Heart right ventricle (tissue), 16 donors: ENCODE measurements around the gene STXBP3. TPM values are rescaled to one million over a fixed set of nuclear protein-coding genes. Genes with fewer than 3 reads are reported as not detected.
A peak's percentile ranks its signal among the peaks of the same experiment; 100 is the strongest.

Experiments
- ATAC-seq, 8 donors: fragments of 200-7000 bp; cut with Tn5 transposase; one replicate each; pipeline ENCODE4 v1.9.1; 2020; ENCODE audit warnings: mild to moderate bottlenecking in 8 of 8, moderate library complexity in 8 of 8, moderate number of reproducible peaks in 1 of 8
- DNase-seq, 2 donors: peaks; one replicate each; pipeline ENCODE4 v3.0.0-alpha.2; 2020
- H3K27ac ChIP-seq, 10 donors: fragments of 200-600 bp; sonication (generic) in 2 of 10; one replicate each; pipeline versions ENCODE4 v1.5.0 to v1.8.0; 2020 to 2022; ENCODE audit warnings: mild to moderate bottlenecking in 3 of 10
- H3K27me3 ChIP-seq, 7 donors: fragments of 200-600 bp; one replicate each; pipeline ENCODE4 v1.8.0; 2021 to 2022; ENCODE audit warnings: mild to moderate bottlenecking in 2 of 7
- H3K36me3 ChIP-seq, 9 donors: fragments of 200-600 bp; sonication (generic) in 1 of 9; one replicate each; pipeline versions ENCODE4 v1.5.0 to v1.8.0; 2020 to 2022; ENCODE audit warnings: mild to moderate bottlenecking in 2 of 9
- H3K4me1 ChIP-seq, 9 donors: fragments of 200-600 bp; sonication (generic) in 1 of 9; one replicate each; pipeline versions ENCODE4 v1.5.0 to v1.8.0; 2020 to 2022; ENCODE audit warnings: mild to moderate bottlenecking in 4 of 9
- H3K4me3 ChIP-seq, 10 donors: fragments of 200-600 bp; sonication (generic) in 2 of 10; one replicate each; pipeline versions ENCODE4 v1.5.0 to v1.8.0; 2020 to 2022; ENCODE audit warnings: mild to moderate bottlenecking in 7 of 10, moderate library complexity in 2 of 10
- H3K9me3 ChIP-seq, 11 donors: fragments of 200-600 bp in 10 of 11; sonication (generic) in 2 of 11; one replicate each; pipeline versions ENCODE4 v1.5.0 to v1.8.0; 2013 to 2022; ENCODE audit warnings: mild to moderate bottlenecking in 2 of 11, control low read depth in 1 of 11, moderate library complexity in 1 of 11
- WGBS, 2 donors: extraction: QIAGEN DNeasy Blood & Tissue Kit; methylation state at CpG; one replicate each; pipeline ENCODE4 v1.1.7; 2013; ENCODE audit warnings: inconsistent platforms in 1 of 2; 5-methylcytosine and 5-hydroxymethylcytosine counted together
- intact Hi-C, 10 donors: fragments of 100-400 bp; cut with DNase I; formaldehyde crosslinking; loops; one replicate each; pipeline versions ENCODE4 v1.11.1 to v1.14.2; 2022
- polyA plus RNA-seq, 2 donors: library from polyadenylated mRNA; stranded (reverse); fragments of 200-250 nt; gene quantifications; one replicate each; pipeline ENCODE4 v1.2.3, GENCODE V29; 2013
- total RNA-seq, 10 donors: library from RNA; stranded (reverse); fragmentation: NEBNext Ultra II Directional in 3 of 10; extraction: Animal tissue kit (Norgen Biotek cat#: 25700) in 3 of 10; gene quantifications; one replicate each; pipeline versions ENCODE4 v1.2.1 to v1.2.4, GENCODE V29; 2021 to 2023
- TF ChIP-seq, protein P1 (sequence below), 9 donors: fragments of 200-600 bp; sonication (generic) in 2 of 9; IDR thresholded peaks; one replicate each; pipeline versions ENCODE4 v1.5.0 to v1.8.0; 2021 to 2022; ENCODE audit warnings: antibody characterized with exemption in 9 of 9, mild to moderate bottlenecking in 5 of 9, moderate library complexity in 1 of 9
- donor health status: Arrhythmogenic right ventricular cardiomyopathy.
- donor health status: ischemic (EF 13 %, LVEDD 7.1; RV severe dilation, severe dysfunction).
- donor health status: healthy with polysubstance abuse.
- donor health status: DM: no; HTN: yes; CAD: no.
- donor health status: DM: no; HTN: no; CAD: no.
- donor health status: ischemic (EF 25% LVEDD 6.9; RV normal size, moderate dysfunction).
- donor health status: ischemic (EF 25% LVEDD 5.7; RV mildly dilated, moderate dysfunction).
- donor health status: healthy.
- donor health status: DM: yes; HTN: yes; CAD: no.
- donor health status: Ischemic cardiomyopathy.
- donor health status: ischemic (EF 35%, LVEDD 5.7; RV mildly dilated, moderate dysfunction).
- donor health status: nonischemic (EF 11% LVEDD 7.7; RV severe dilation, severe dysfunction).
- donor health status: DM: yes; HTN: yes; CAD: no.
- donor health status: PGD.
- donor health status: ischemic (EF 29% LVEDD 5.4; RV normal size, mild dysfunction).
- donor health status: nonischemic (EF 23%, LVEDD 6.1; RV moderate dilation, normal function).

Gene STXBP3
- total and polyA plus RNA-seq, 12 donors: 18.1 to 34.5 (median 22.9) TPM

DNA sequence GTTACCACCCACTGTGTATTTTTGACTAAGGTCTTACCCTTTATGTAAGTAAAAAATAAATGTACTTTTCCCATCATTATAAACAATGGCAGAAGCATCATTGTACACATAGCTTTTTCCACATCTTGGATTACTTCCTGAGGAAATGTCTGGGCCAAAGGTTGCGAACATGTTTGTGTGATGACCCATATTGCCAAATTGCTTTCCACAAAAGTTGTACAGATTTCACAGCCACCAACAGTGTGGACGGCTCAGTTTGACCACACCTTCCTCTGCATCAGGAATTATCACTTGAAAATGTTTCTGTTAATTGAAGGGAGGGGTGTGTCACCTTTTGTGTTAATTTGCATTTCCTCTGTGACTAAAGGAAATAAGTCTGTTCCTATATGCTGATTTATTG lies 84.8 kb downstream of the STXBP3 start:
- TF ChIP-seq, protein P1, sequence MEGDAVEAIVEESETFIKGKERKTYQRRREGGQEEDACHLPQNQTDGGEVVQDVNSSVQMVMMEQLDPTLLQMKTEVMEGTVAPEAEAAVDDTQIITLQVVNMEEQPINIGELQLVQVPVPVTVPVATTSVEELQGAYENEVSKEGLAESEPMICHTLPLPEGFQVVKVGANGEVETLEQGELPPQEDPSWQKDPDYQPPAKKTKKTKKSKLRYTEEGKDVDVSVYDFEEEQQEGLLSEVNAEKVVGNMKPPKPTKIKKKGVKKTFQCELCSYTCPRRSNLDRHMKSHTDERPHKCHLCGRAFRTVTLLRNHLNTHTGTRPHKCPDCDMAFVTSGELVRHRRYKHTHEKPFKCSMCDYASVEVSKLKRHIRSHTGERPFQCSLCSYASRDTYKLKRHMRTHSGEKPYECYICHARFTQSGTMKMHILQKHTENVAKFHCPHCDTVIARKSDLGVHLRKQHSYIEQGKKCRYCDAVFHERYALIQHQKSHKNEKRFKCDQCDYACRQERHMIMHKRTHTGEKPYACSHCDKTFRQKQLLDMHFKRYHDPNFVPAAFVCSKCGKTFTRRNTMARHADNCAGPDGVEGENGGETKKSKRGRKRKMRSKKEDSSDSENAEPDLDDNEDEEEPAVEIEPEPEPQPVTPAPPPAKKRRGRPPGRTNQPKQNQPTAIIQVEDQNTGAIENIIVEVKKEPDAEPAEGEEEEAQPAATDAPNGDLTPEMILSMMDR (IDR thresholded peaks at IDR 0.05): no peak
- peaks cover 0 to 39% (median 24%) of the 10 kb centered on the region in 9 donors for H3K4me1 ChIP-seq

DNA sequence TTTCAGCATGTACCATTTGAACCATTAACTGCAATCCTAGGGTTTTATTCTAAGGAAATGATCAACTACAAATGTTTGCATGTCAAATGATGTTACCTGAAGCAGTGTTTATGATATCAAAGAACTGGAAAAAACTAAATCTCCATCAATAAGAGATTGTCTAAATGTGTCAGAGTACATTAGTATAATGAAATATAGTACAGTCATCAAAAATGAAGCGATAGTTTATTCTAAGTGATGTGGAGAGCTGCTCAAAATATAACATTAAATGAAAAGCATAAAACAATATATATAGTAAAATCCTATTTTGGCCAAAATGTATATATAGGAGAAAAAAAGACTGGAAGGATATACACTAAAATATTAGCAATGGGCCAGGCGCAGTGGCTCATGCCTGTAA lies 86.5 kb downstream of the STXBP3 start:
- WGBS, 2 donors: 94 to 100% methylated on average over 2 of the region's 2 CpGs
- TF ChIP-seq, protein P1 (IDR thresholded peaks at IDR 0.05): no peak
- no peak overlapping the region for H3K27ac ChIP-seq
- ATAC-seq (no peak), DNase-seq (no peak)
- H3K9me3 ChIP-seq: peaks cover 0 to 2% (median 0%) of the 10 kb centered on the region in 11 donors
- H3K36me3 ChIP-seq: no peaks in the 10 kb centered on the region
- intact Hi-C loops: loop anchor here in 1 of 10 donors (5.0 kb wide), 1 partner anchor 64 kb away; no protein-coding TSS in a partner anchor
- no peaks in the 10 kb centered on the region for H3K27me3 ChIP-seq
- H3K4me3 ChIP-seq: no peak overlapping the region
- H3K4me1 ChIP-seq: peaks cover 0 to 37% (median 24%) of the 10 kb centered on the region in 9 donors

More for the DNA sequence above, 84.8 kb downstream of the STXBP3 start:
- intact Hi-C loops: loop anchor here in 1 of 10 donors (5.0 kb wide), 1 partner anchor 66 kb away; no protein-coding TSS in a partner anchor
- no peak for DNase-seq
- peak overlapping the region in 1 of 10 donors; percentile 11 for H3K4me3 ChIP-seq
- H3K27me3 ChIP-seq: no peaks in the 10 kb centered on the region
- 43 to 49% methylated on average over 2 of the region's 2 CpGs for WGBS, 2 donors
- peak overlapping the region in 9 of 10 donors; percentile 46 to 82 (median 68) for H3K27ac ChIP-seq
- peak in 1 of 8 donors; percentile 28 for ATAC-seq
- no peaks in the 10 kb centered on the region for H3K36me3 ChIP-seq
- H3K9me3 ChIP-seq: no peaks in the 10 kb centered on the region

DNA sequence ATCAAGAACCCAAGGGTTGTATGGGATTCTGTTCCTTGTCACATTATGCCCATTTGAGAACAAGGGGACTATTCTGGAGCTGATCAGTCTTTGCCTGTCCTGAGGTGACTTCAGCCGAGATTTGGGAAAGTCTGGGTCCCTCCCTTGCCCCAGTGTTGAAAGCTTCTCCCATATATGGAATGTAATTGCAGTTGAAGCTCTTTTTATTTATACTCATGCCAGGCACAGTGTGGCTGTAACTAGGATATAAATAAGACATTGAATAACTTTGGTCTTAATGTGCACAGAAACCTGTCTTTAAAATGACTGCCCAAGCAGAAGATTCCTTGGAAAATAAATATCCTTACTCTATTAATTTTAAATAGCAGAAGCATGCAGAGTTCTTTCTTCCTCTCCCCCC lies 95.2 kb downstream of the STXBP3 start:
- H3K4me1 ChIP-seq: peaks cover 0 to 14% (median 0%) of the 10 kb centered on the region in 9 donors
- no peak overlapping the region for H3K4me3 ChIP-seq
- no peak overlapping the region for H3K27ac ChIP-seq
- H3K27me3 ChIP-seq: no peaks in the 10 kb centered on the region
- ATAC-seq (peak in 5 of 8 donors; percentile 37 to 64 (median 46)), DNase-seq (no peak)
- peaks cover 0 to 7% (median 0%) of the 10 kb centered on the region in 11 donors for H3K9me3 ChIP-seq
- WGBS, 2 donors: 29 to 34% methylated on average over 1 of the region's 1 CpG
- TF ChIP-seq, protein P1 (IDR thresholded peaks at IDR 0.05): no peak
- H3K36me3 ChIP-seq: no peaks in the 10 kb centered on the region
- intact Hi-C loops: no loop called here

DNA sequence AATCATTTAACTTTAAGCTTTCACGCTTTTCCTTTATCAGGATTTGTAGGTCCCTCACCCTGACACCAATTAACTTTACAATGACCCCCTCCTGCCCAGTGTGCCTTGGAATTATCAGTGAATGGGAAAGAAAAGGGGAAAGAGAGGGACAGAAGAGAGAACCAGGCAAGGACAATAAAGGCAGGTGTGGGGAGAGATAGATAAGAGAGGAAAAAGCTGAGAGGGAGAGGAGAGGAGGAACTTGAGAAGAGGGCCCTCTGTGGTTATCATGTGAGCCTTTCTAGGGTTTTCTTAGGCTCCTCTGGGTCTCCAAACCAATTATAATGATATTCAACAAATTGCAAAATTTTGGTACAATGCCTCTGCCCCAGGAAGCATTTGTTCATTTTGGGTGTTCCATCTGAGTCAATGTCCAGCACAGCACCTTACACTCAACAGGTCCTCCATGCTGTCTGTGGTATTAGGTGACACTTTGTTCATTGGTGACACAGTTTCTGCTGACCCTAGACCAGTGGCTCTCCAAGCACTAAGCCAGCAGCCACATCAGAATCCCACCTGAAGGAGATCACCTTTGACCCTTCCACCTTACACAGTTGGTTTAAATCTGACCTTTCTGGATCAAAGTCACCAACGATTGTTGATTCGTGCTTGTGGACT lies 96.2 kb downstream of the STXBP3 start:
- ATAC-seq (no peak), DNase-seq (no peak)
- TF ChIP-seq, protein P1 (IDR thresholded peaks at IDR 0.05): no peak
- Histone ChIP-seq H3K36me3 (no peaks in the 10 kb centered on the region), H3K9me3 (peaks cover 0 to 7% (median 0%) of the 10 kb centered on the region in 11 donors), H3K4me1 (peaks cover 0 to 14% (median 0%) of the 10 kb centered on the region in 9 donors), H3K4me3 (no peak overlapping the region), H3K27me3 (no peaks in the 10 kb centered on the region), H3K27ac (no peak overlapping the region)
- WGBS, 2 donors: 86% methylated on average over 3 of the region's 3 CpGs
- intact Hi-C loops: no loop called here
